ENCODE data around the gene KLHL1.

Gene KLHL1

DNA sequence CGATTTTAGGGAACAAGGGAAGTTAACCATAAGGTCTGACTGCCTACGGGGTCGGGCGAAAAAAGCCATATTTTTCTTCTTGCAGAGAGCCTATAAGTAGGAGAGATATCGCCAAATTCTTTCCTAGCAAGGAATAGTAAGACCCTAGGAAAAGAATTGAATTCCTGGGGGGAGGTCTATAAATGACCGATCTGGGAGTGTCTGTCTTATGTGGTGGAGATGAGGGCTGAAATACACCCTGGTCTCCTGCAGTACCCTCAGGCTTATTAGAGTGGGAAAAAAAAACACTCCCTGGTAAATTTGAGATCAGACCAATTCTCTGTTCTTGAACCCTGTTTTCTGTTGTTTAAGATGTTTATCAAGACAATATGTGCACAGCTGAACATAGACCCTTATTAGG, 448.1 kb downstream of the KLHL1 start:
- no peak overlapping the region for H3K4me3 ChIP-seq (replicated peaks; ENCODE audit: insufficient read depth, low read length)
- H3K27me3 ChIP-seq (ENCODE audit: insufficient read depth, poor library complexity, severe bottlenecking): no peaks in the 10 kb centered on the region
- TF ChIP-seq SPI1 (IDR thresholded peaks at IDR 0.05; ENCODE audit: borderline replicate concordance, low read depth): no peak
- TF ChIP-seq REST (IDR thresholded peaks at IDR 0.05; ENCODE audit: insufficient replicate concordance, low read depth): no peak
- TF ChIP-seq GABPA (IDR thresholded peaks at IDR 0.05; ENCODE audit: low read depth): no peak
- no peak for TF ChIP-seq POLR2AphosphoS5 (IDR thresholded peaks at IDR 0.05; ENCODE audit: low read depth)
- no peak for TF ChIP-seq CTCF (IDR thresholded peaks at IDR 0.05; ENCODE audit: insufficient read depth, low read length)
- H3K27ac ChIP-seq (replicated peaks): no peak overlapping the region
- DNase-seq (ENCODE audit: low read depth in 1 of 2, low spot score in 1 of 2): no peak

- DNase-seq (ENCODE audit: low read depth in 1 of 2, low spot score in 1 of 2): no peak
- no peak overlapping the region for H3K4me3 ChIP-seq (replicated peaks; ENCODE audit: insufficient read depth, low read length)
- TF ChIP-seq GABPA (IDR thresholded peaks at IDR 0.05; ENCODE audit: low read depth) (no peak), POLR2AphosphoS5 (IDR thresholded peaks at IDR 0.05; ENCODE audit: low read depth) (no peak), SPI1 (IDR thresholded peaks at IDR 0.05; ENCODE audit: borderline replicate concordance, low read depth) (no peak), CTCF (IDR thresholded peaks at IDR 0.05; ENCODE audit: insufficient read depth, low read length) (no peak), REST (IDR thresholded peaks at IDR 0.05; ENCODE audit: insufficient replicate concordance, low read depth) (no peak)
- H3K27ac ChIP-seq (replicated peaks): no peak overlapping the region
- H3K27me3 ChIP-seq (ENCODE audit: insufficient read depth, poor library complexity, severe bottlenecking): no peaks in the 10 kb centered on the region
These were observed 450.6 kb downstream of the KLHL1 start for GRCh38 chr13:69657676-69658075.

- TF ChIP-seq CTCF (IDR thresholded peaks at IDR 0.05; ENCODE audit: insufficient read depth, low read length): no peak
- no peak for TF ChIP-seq REST (IDR thresholded peaks at IDR 0.05; ENCODE audit: insufficient replicate concordance, low read depth)
- TF ChIP-seq POLR2AphosphoS5 (IDR thresholded peaks at IDR 0.05; ENCODE audit: low read depth): no peak
- TF ChIP-seq GABPA (IDR thresholded peaks at IDR 0.05; ENCODE audit: low read depth): no peak
- TF ChIP-seq SPI1 (IDR thresholded peaks at IDR 0.05; ENCODE audit: borderline replicate concordance, low read depth): no peak
- H3K4me3 ChIP-seq (replicated peaks; ENCODE audit: insufficient read depth, low read length): no peak overlapping the region
- H3K27ac ChIP-seq (replicated peaks): no peak overlapping the region
- no peaks in the 10 kb centered on the region for H3K27me3 ChIP-seq (ENCODE audit: insufficient read depth, poor library complexity, severe bottlenecking)
- DNase-seq (ENCODE audit: low read depth in 1 of 2, low spot score in 1 of 2): no peak
These were observed 453.9 kb downstream of the KLHL1 start for GRCh38 chr13:69654392-69654791.
